GM23248 (cell line): ENCODE measurements around the gene RPF1.

ENCODE experiments used
- EZH2 ChIP-seq: fragments of 200-600 bp; sonication (generic); IDR thresholded peaks from 2 replicates; pipeline ENCODE4 v1.6.1; 2018; ENCODE audit warnings: antibody characterized with exemption, mild to moderate bottlenecking; ENCODE audit not compliant: insufficient read depth, poor library complexity, severe bottlenecking
- EZH2phosphoT487 ChIP-seq: fragments of 200-600 bp; sonication (generic); IDR thresholded peaks from 2 replicates; pipeline ENCODE4 v1.6.1; 2018; ENCODE audit warnings: antibody characterized with exemption, moderate library complexity, mild to moderate bottlenecking, low read depth; ENCODE audit not compliant: insufficient read depth

GRCh38 chr1:84478876-84479868, at the start of gene RPF1:
- TF ChIP-seq EZH2 (no peak), EZH2phosphoT487 (no peak)
